ENCODE measurements around the gene BCLAF1.

BCLAF1 gene

GRCh38 chr6:136323431-136324112, 33.9 kb upstream of the BCLAF1 start:
- Histone ChIP-seq H3K27ac (replicated peaks) (no peak overlapping the region), H3K4me3 (replicated peaks; ENCODE audit: insufficient read depth, low read length) (no peak overlapping the region), H3K27me3 (ENCODE audit: insufficient read depth, poor library complexity, severe bottlenecking) (no peaks in the 10 kb centered on the region)
- no peak for TF ChIP-seq POLR2AphosphoS5 (IDR thresholded peaks at IDR 0.05; ENCODE audit: low read depth)
- no peak for TF ChIP-seq REST (IDR thresholded peaks at IDR 0.05; ENCODE audit: insufficient replicate concordance, low read depth)
- no peak for TF ChIP-seq GABPA (IDR thresholded peaks at IDR 0.05; ENCODE audit: low read depth)
- no peak for TF ChIP-seq CTCF (IDR thresholded peaks at IDR 0.05; ENCODE audit: insufficient read depth, low read length)
- DNase-seq (ENCODE audit: low read depth in 1 of 2, low spot score in 1 of 2), result no peak

- Histone ChIP-seq H3K27ac (replicated peaks) (no peak overlapping the region), H3K27me3 (ENCODE audit: insufficient read depth, poor library complexity, severe bottlenecking) (no peaks in the 10 kb centered on the region), H3K4me3 (replicated peaks; ENCODE audit: insufficient read depth, low read length) (no peak overlapping the region)
- DNase-seq (ENCODE audit: low read depth in 1 of 2, low spot score in 1 of 2), result no peak
- TF ChIP-seq SPI1 (IDR thresholded peaks at IDR 0.05; ENCODE audit: borderline replicate concordance, low read depth) (no peak), REST (IDR thresholded peaks at IDR 0.05; ENCODE audit: insufficient replicate concordance, low read depth) (no peak), GABPA (IDR thresholded peaks at IDR 0.05; ENCODE audit: low read depth) (no peak), POLR2AphosphoS5 (IDR thresholded peaks at IDR 0.05; ENCODE audit: low read depth) (no peak), CTCF (IDR thresholded peaks at IDR 0.05; ENCODE audit: insufficient read depth, low read length) (no peak)
Measured at GRCh38 chr6:136319732-136320131, 30.1 kb upstream of the BCLAF1 start.

GRCh38 chr6:136318676-136319075, 29.0 kb upstream of the BCLAF1 start:
- H3K27ac ChIP-seq (replicated peaks), result no peak overlapping the region
- H3K4me3 ChIP-seq (replicated peaks; ENCODE audit: insufficient read depth, low read length), result no peak overlapping the region
- TF ChIP-seq CTCF (IDR thresholded peaks at IDR 0.05; ENCODE audit: insufficient read depth, low read length) (no peak), SPI1 (IDR thresholded peaks at IDR 0.05; ENCODE audit: borderline replicate concordance, low read depth) (no peak), POLR2AphosphoS5 (IDR thresholded peaks at IDR 0.05; ENCODE audit: low read depth) (no peak), GABPA (IDR thresholded peaks at IDR 0.05; ENCODE audit: low read depth) (no peak), REST (IDR thresholded peaks at IDR 0.05; ENCODE audit: insufficient replicate concordance, low read depth) (no peak)
- H3K27me3 ChIP-seq (ENCODE audit: insufficient read depth, poor library complexity, severe bottlenecking), result no peaks in the 10 kb centered on the region
- DNase-seq (ENCODE audit: low read depth in 1 of 2, low spot score in 1 of 2), result no peak

Data from HL-60 (cell line).